Measurements from ENCODE around the gene EGFR. TPM values are rescaled to one million over a fixed set of nuclear protein-coding genes. Genes with fewer than 3 reads are reported as not detected.

The EGFR gene
- total and polyA plus RNA-seq, 2 donors (not counting 3 experiments of a cell fraction or from before 2014, with no cell fraction given): 1.5 to 4.1 TPM

GRCh38 chr7:55210716-55211115 lies 191.9 kb downstream of the EGFR start:
- dilution Hi-C loops (cut with MboI; ENCODE audit: extremely low pct_ligation_motif_present, low sequenced_read_pairs): no loop called here
- Histone ChIP-seq H3K27me3 (ENCODE audit: control insufficient read depth in 2 of 2, insufficient read depth in 2 of 2, low read length in 2 of 2) (peaks cover 0 to 2% of the 10 kb centered on the region in 2 experiments), H3K4me1 (ENCODE audit: control insufficient read depth, extremely low read depth, insufficient read depth, low read length) (peaks cover 8% of the 10 kb centered on the region), H3K4me3 (replicated peaks in 1 of 3; ENCODE audit: insufficient read depth in 1 of 3, low read depth in 1 of 3, low read length in 3 of 3) (no peak overlapping the region), H2AFZ (ENCODE audit: low read depth, low read length) (no peak overlapping the region), H3K36me3 (ENCODE audit: control insufficient read depth in 2 of 2, extremely low read depth in 1 of 2, insufficient read depth in 2 of 2, low read length in 2 of 2) (no peaks in the 10 kb centered on the region), H4K20me1 (replicated peaks; ENCODE audit: control insufficient read depth, extremely low read depth, insufficient read depth, low read length) (no peaks in the 10 kb centered on the region), H3K4me2 (ENCODE audit: insufficient read depth, low read length) (no peak overlapping the region), H3K9ac (replicated peaks; ENCODE audit: extremely low read depth, insufficient read depth, low read length) (no peak overlapping the region), H3K79me2 (ENCODE audit: control insufficient read depth, insufficient read depth, low read length) (no peaks in the 10 kb centered on the region), H3K9me1 (replicated peaks; ENCODE audit: control insufficient read depth, extremely low read depth, insufficient read depth, low read length) (no peaks in the 10 kb centered on the region), H3K9me3 (replicated peaks; ENCODE audit: control insufficient read depth, insufficient read depth, low read length) (no peaks in the 10 kb centered on the region), H3K27ac (ENCODE audit: insufficient read depth, low read depth, low read length) (no peak overlapping the region)
- TF ChIP-seq, protein P1, sequence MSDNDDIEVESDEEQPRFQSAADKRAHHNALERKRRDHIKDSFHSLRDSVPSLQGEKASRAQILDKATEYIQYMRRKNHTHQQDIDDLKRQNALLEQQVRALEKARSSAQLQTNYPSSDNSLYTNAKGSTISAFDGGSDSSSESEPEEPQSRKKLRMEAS (IDR thresholded peaks at IDR 0.05; ENCODE audit: insufficient read depth, insufficient read length): no peak
- TF ChIP-seq CTCF (IDR thresholded peaks at IDR 0.05; ENCODE audit: extremely low read depth in 1 of 2, insufficient read depth in 1 of 2, low read depth in 1 of 2, low read length in 2 of 2) (no peak), POLR2A (IDR thresholded peaks at IDR 0.05; ENCODE audit: low read depth, low read length) (no peak), GATA2 (IDR thresholded peaks at IDR 0.05; ENCODE audit: insufficient read depth, insufficient read length, low read depth, low read length) (no peak), EZH2 (IDR thresholded peaks at IDR 0.05; ENCODE audit: borderline replicate concordance, low read depth, low read length, severe bottlenecking) (no peak), POLR2AphosphoS5 (IDR thresholded peaks at IDR 0.05; ENCODE audit: insufficient read depth, low read depth, low read length) (no peak), FOS (IDR thresholded peaks at IDR 0.05; ENCODE audit: borderline replicate concordance, insufficient read depth, low read length) (no peak), MYC (IDR thresholded peaks at IDR 0.05; ENCODE audit: low read depth, low read length) (no peak), JUN (IDR thresholded peaks at IDR 0.05; ENCODE audit: borderline replicate concordance, insufficient read depth, insufficient read length, low read depth) (no peak)
- no peak for DNase-seq (ENCODE audit: low read depth, low spot score)
- POLR2A ChIA-PET: no interaction called here
- CTCF ChIA-PET: no interaction called here
- FAIRE-seq: no peak
- BruUV-seq (replicated peaks): no TSS peak
- intact Hi-C loops (cut with micrococcal nuclease): no loop called here

Data from endothelial cell of umbilical vein (primary cell).